Measurements from ENCODE around the gene BMERB1.

DNA sequence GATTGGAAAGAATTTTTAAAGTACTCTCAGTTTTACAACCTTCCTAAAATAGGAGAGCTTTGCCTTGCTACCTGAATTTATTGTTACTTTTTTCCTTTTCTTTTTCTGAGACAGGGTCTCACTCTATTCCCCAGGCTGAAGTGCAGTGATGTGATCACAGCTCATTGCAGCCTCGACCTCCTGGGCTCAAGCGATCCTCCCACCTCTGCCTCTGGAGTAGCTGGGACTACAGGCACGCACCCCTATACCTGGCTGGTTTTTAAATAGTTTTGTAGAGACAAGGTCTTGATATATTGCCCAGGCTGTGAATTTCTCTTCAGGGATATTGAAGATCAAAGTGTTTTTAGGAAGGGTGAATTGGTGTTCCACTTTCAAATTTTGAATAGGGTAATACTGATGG, 35.1 kb upstream of the BMERB1 start:
- TF ChIP-seq TAF1 (IDR thresholded peaks at IDR 0.05; ENCODE audit: low read depth, low read length) (no peak), POLR2A (IDR thresholded peaks at IDR 0.05; ENCODE audit: low read depth, low read length) (no peak), POLR2AphosphoS5 (IDR thresholded peaks at IDR 0.05; ENCODE audit: low read depth, low read length) (no peak)

Measured in GM12891 (cell line).